ENCODE results near the gene MEN1. TPM values are rescaled to one million over a fixed set of nuclear protein-coding genes. Genes with fewer than 3 reads are reported as not detected.
A peak's percentile ranks its signal among the peaks of the same experiment; 100 is the strongest.

The MEN1 gene
- total RNA-seq, 1 experiment from 2014 or later: 32.7 TPM

GRCh38 chr11:64787526-64788320 lies 22.6 kb downstream of the MEN1 start:
- Mint-ChIP-seq H3K27ac (ENCODE audit: unreplicated experiment) (no peak overlapping the region), H3K4me3 (ENCODE audit: unreplicated experiment) (no peak overlapping the region), H3K4me1 (ENCODE audit: low read depth, unreplicated experiment) (no peaks in the 10 kb centered on the region), H3K9me3 (ENCODE audit: unreplicated experiment) (no peaks in the 10 kb centered on the region), H3K27me3 (ENCODE audit: insufficient read depth, unreplicated experiment) (no peaks in the 10 kb centered on the region), H3K36me3 (ENCODE audit: insufficient read depth, unreplicated experiment) (no peaks in the 10 kb centered on the region)
- intact Hi-C loops (cut with micrococcal nuclease; ENCODE audit: unreplicated experiment): no loop called here
- TF ChIP-seq CTCF (IDR thresholded peaks at IDR 0.05; ENCODE audit: insufficient read depth in 1 of 2, low read depth in 1 of 2, low read length in 1 of 2, severe bottlenecking in 1 of 2, unreplicated experiment in 1 of 2): peak; percentile 76 to 89
- H3K4me1 ChIP-seq: no peaks in the 10 kb centered on the region
- no peaks in the 10 kb centered on the region for H3K27me3 ChIP-seq (replicated peaks; ENCODE audit: control insufficient read depth, insufficient read depth, low read length)
- POLR2A ChIA-PET: no interaction called here
- no peaks in the 10 kb centered on the region for H3K9me3 ChIP-seq
- no TSS peak for BruUV-seq (replicated peaks)
- CTCF ChIA-PET: interaction anchor here (0.6 to 1.1 kb wide), 8 partner anchors 9 to 222 kb away, joined by 3 to 10 read pairs (median 4); partner anchors contain the start of genes BATF2, MAP4K2, MEN1 and SF1
- no peak overlapping the region for H3K4me3 ChIP-seq (ENCODE audit: low read depth, low read length)
- H3K36me3 ChIP-seq (ENCODE audit: control insufficient read depth, insufficient read depth, low read length): no peaks in the 10 kb centered on the region
- DNase-seq: peak; percentile 61 to 71

GRCh38 chr11:64786308-64786707 lies 24.0 kb downstream of the MEN1 start:
- Histone ChIP-seq H3K4me1 (no peaks in the 10 kb centered on the region), H3K4me3 (ENCODE audit: low read depth, low read length) (no peak overlapping the region), H3K9me3 (no peaks in the 10 kb centered on the region), H3K27me3 (replicated peaks; ENCODE audit: control insufficient read depth, insufficient read depth, low read length) (no peaks in the 10 kb centered on the region), H3K36me3 (ENCODE audit: control insufficient read depth, insufficient read depth, low read length) (no peaks in the 10 kb centered on the region)
- H3K27ac Mint-ChIP-seq (ENCODE audit: unreplicated experiment): no peak overlapping the region
- no peak for TF ChIP-seq CTCF (IDR thresholded peaks at IDR 0.05; ENCODE audit: insufficient read depth in 1 of 2, low read depth in 1 of 2, low read length in 1 of 2, severe bottlenecking in 1 of 2, unreplicated experiment in 1 of 2)
- POLR2A ChIA-PET: no interaction called here
- intact Hi-C loops (cut with micrococcal nuclease; ENCODE audit: unreplicated experiment): no loop called here
- DNase-seq: peak in 1 of 2 experiments; percentile 17
- CTCF ChIA-PET: interaction anchor here (0.7 kb wide), 1 partner anchor 103 kb away, joined by 4 read pairs; no protein-coding TSS in a partner anchor
- H3K27me3 Mint-ChIP-seq (ENCODE audit: insufficient read depth, unreplicated experiment): no peaks in the 10 kb centered on the region
- H3K4me1 Mint-ChIP-seq (ENCODE audit: low read depth, unreplicated experiment): no peaks in the 10 kb centered on the region
- no peaks in the 10 kb centered on the region for H3K9me3 Mint-ChIP-seq (ENCODE audit: unreplicated experiment)
- no peak overlapping the region for H3K4me3 Mint-ChIP-seq (ENCODE audit: unreplicated experiment)
- BruUV-seq (replicated peaks): no TSS peak
- no peaks in the 10 kb centered on the region for H3K36me3 Mint-ChIP-seq (ENCODE audit: insufficient read depth, unreplicated experiment)

- Histone ChIP-seq H3K4me3 (ENCODE audit: low read depth, low read length) (no peak overlapping the region), H3K9me3 (no peaks in the 10 kb centered on the region), H3K4me1 (peaks cover 2% of the 10 kb centered on the region; the same call in 1 of the 2 replicates), H3K27me3 (replicated peaks; ENCODE audit: control insufficient read depth, insufficient read depth, low read length) (no peaks in the 10 kb centered on the region), H3K36me3 (ENCODE audit: control insufficient read depth, insufficient read depth, low read length) (no peaks in the 10 kb centered on the region; the same call in 1 of the 2 replicates)
- Mint-ChIP-seq H3K4me1 (ENCODE audit: low read depth, unreplicated experiment) (no peaks in the 10 kb centered on the region), H3K36me3 (ENCODE audit: insufficient read depth, unreplicated experiment) (no peaks in the 10 kb centered on the region), H3K27me3 (ENCODE audit: insufficient read depth, unreplicated experiment) (no peaks in the 10 kb centered on the region), H3K9me3 (ENCODE audit: unreplicated experiment) (no peaks in the 10 kb centered on the region), H3K27ac (ENCODE audit: unreplicated experiment) (no peak overlapping the region), H3K4me3 (ENCODE audit: unreplicated experiment) (no peak overlapping the region)
- CTCF ChIA-PET: interaction anchor here (0.6 kb wide), 1 partner anchor 311 kb away, joined by 6 read pairs; the partner anchor contains the start of gene VPS51
- no peak for DNase-seq
- intact Hi-C loops (cut with micrococcal nuclease; ENCODE audit: unreplicated experiment): no loop called here
- no TSS peak for BruUV-seq (replicated peaks)
- POLR2A ChIA-PET: interaction anchor here (0.5 kb wide), 1 partner anchor 57 kb away, joined by 5 read pairs; no protein-coding TSS in a partner anchor
- no peak for TF ChIP-seq CTCF (IDR thresholded peaks at IDR 0.05; ENCODE audit: insufficient read depth in 1 of 2, low read depth in 1 of 2, low read length in 1 of 2, severe bottlenecking in 1 of 2, unreplicated experiment in 1 of 2)
These were observed 25.4 kb downstream of the MEN1 start for GRCh38 chr11:64784813-64785581.

Measured in Caco-2 (cell line).